Erythroblast (primary cell): ENCODE measurements around the gene LRRC17.

Experiments used
- GATA1 ChIP-seq: IDR thresholded peaks from 2 replicates; pipeline ENCODE4 v1.6.1; 2011; ENCODE audit warnings: low read depth, mild to moderate bottlenecking, control low read depth, low read length, moderate library complexity
- POLR2A ChIP-seq: IDR thresholded peaks from 2 replicates; pipeline ENCODE4 v1.6.1; 2011; ENCODE audit warnings: mild to moderate bottlenecking, low read length

GRCh38 chr7:102988088-102988487 lies 75.3 kb downstream of the LRRC17 start:
- no peak for TF ChIP-seq POLR2A
- TF ChIP-seq GATA1: no peak
